Amygdala (tissue), 56 donors: ENCODE results near the gene INO80.

Source experiments
- DNase-seq, 56 donors: peaks; one replicate each; lab custom pipeline; 2025; lab: John Stamatoyannopoulos, UW

Gene INO80

DNA sequence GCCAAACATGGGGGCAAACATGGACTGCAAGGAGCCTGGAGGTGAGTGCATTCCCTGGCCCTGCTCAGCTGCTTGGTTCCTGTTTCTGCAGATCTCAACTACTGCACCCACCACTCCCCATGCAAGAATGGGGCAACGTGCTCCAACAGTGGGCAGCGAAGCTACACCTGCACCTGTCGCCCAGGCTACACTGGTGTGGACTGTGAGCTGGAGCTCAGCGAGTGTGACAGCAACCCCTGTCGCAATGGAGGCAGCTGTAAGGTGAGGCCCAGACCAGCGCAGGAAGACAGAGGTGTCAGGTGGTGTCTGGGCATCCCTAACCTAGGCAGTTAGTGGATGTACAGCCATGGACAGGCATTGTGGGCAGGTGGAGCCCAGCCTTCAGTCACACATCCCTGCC lies 181.6 kb downstream of the INO80 start:
- DNase-seq = no peak

DNA sequence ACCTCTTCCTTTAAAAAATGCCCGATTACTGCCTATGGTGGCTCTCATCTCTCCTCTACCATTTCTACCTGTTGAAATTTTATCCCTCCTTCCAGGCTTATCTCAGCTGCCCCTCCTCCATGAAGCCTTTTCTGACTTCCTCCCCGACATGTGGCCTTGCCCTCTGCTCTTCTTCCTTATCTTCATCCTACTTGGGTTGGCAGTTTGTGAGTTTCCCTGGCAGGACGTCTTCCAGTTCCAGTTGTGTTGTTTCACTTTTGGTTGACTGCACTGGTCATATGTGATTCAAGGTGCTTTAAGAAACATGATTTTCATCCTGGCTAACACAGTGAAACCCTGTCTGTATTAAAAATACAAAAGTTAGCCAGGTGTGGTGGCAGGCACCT lies 182.6 kb downstream of the INO80 start:
- DNase-seq = no peak

GRCh38 chr15:40932649-40933516 lies 183.2 kb downstream of the INO80 start:
- DNase-seq = no peak

DNA sequence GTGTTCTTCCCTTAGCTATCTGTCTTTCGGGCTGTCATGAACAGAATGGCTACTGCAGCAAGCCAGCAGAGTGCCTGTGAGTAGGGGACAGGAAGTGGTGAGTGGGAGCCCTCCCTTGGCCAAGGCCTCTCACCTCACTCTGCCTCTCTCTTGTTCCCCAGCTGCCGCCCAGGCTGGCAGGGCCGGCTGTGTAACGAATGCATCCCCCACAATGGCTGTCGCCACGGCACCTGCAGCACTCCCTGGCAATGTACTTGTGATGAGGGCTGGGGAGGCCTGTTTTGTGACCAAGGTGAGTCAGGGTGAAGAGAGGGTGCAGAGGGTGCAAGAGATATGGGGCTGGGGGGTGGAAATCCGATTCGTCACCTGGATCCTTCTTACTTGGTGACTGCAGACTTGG lies 183.9 kb downstream of the INO80 start:
- DNase-seq = no peak

DNA sequence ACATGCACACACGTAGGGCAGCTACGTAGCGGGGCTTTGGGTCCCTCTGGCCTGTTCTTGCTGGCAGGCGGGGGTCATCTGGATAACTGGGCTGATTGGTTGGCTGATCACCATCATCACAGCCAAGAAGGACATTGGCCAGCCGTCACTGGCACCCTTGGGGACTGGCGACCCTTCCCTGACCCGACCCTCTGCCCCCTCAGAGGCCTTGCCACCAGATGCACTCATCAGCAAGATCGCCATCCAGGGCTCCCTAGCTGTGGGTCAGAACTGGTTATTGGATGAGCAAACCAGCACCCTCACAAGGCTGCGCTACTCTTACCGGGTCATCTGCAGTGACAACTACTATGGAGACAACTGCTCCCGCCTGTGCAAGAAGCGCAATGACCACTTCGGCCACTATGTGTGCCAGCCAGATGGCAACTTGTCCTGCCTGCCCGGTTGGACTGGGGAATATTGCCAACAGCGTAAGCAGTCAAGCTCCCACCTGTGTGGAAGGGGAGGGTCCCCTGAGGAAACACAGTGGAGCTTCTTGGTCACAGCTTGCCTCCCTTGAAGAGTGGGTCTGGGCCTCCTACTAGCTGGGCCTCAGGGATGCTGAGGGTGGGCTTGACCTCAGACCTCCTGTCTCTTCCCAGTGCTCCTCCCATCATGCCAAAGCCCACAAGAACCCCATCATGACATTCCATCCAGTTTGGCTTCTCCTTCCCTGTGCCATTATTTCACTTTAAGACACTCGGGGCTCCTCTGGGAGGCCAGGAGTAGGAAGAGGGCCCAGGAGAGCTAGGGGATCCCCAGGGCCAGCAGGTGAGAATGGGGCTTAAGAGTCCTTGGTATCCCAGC lies 184.6 kb downstream of the INO80 start:
- DNase-seq = no peak

DNA sequence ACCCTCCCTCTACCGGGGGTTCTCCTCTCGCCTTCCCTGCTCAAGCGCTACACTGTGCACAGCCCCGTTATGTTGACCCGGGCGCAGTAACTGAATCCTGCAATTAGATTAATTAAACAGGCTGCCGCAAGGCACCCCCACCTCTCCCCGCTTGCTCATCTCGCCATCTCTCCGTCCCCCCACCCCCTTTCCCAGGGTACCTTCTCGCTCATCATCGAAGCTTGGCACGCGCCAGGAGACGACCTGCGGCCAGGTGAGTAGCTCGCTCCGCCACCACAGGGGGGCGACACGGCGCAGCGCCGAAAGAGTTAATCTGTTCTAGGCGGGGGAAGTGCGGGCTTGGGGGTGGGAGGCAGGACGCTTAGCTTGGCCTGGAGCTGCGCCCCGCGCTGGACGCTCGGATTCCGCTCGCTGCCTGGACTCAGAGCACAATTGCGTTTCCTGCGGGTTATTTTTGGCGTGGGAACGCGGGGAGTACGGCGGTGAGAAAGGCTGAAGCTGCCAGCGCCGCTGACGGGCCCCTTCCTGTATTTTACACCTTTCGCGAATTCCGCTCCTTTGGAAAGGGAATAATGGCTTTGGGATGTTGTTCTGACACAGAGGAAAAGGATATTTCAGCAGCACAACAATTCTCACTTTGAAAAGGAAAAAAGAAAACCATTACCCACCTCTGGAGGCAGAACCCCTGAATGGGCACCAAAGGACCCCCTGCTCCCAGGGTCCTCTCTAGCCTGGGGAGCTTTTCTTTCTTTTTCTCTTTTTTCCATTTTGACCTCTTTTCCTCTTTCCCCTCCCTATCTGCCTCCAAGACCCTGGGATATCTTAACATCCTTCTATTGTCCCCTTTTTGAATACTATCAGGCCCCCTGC lies 185.4 kb downstream of the INO80 start:
- no peak for DNase-seq

- DNase-seq = peak in 2 of 56 donors; percentile 20 to 32
Observed at GRCh38 chr15:40929660-40930429, 186.2 kb downstream of the INO80 start.
